HepG2 (cell line): ENCODE measurements around the gene CTNNBIP1. TPM values are rescaled to one million over a fixed set of nuclear protein-coding genes. Genes with fewer than 3 reads are reported as not detected.

Experiments used
- DR1 ChIP-seq: sonication (generic); formaldehyde crosslinking; IDR thresholded peaks from 2 replicates; pipeline ENCODE4 v1.8.0; 2021; ENCODE audit warnings: mild to moderate bottlenecking, missing genetic modification reagents, inconsistent platforms
- GMEB2 ChIP-seq: IDR thresholded peaks from 2 replicates; pipeline ENCODE4 v1.6.1; 2016; ENCODE audit warnings: missing biosample characterization, missing genetic modification reagents, low read depth
- GPBP1L1 ChIP-seq: sonication (generic); formaldehyde crosslinking; IDR thresholded peaks from 2 replicates; pipeline ENCODE4 v1.5.0; 2020; ENCODE audit warnings: mild to moderate bottlenecking, missing genetic modification reagents
- HDAC1 ChIP-seq: sonication (generic); formaldehyde crosslinking; IDR thresholded peaks from 2 replicates; pipeline ENCODE4 v1.5.1; 2020; ENCODE audit warnings: mild to moderate bottlenecking, missing genetic modification reagents
- HNRNPK ChIP-seq: fragments of 200-400 bp; formaldehyde crosslinking; IDR thresholded peaks from 2 replicates; pipeline ENCODE4 v1.6.1; 2018; ENCODE audit warnings: low read length, low read depth, moderate library complexity, mild to moderate bottlenecking; ENCODE audit not compliant: poor library complexity, severe bottlenecking
- MAFK ChIP-seq, 2 experiments: IDR thresholded peaks in 1 of 2; conservative IDR thresholded peaks in 1 of 2; 2 replicates each; pipeline ENCODE4 v1.6.1; 2011; ENCODE audit warnings: improper control_type of control experiment in 2 of 2, low read length in 2 of 2
- PHF8 ChIP-seq: sonication (generic); formaldehyde crosslinking; IDR thresholded peaks from 2 replicates; pipeline ENCODE4 v1.5.0; 2020; ENCODE audit warnings: missing genetic modification reagents
- ZFP36L1 ChIP-seq: sonication (generic); formaldehyde crosslinking; IDR thresholded peaks from 2 replicates; pipeline ENCODE4 v1.8.0; 2022; ENCODE audit warnings: mild to moderate bottlenecking, missing genetic modification reagents, moderate library complexity
- ZNF318 ChIP-seq: sonication (generic); formaldehyde crosslinking; IDR thresholded peaks from 2 replicates; pipeline ENCODE4 v1.4.0; 2020; ENCODE audit warnings: mild to moderate bottlenecking, missing genetic modification reagents
- ZNF619 ChIP-seq: sonication (generic); formaldehyde crosslinking; IDR thresholded peaks from 2 replicates; pipeline ENCODE4 v1.4.0; 2020; ENCODE audit warnings: mild to moderate bottlenecking, missing genetic modification reagents
- ZNF687 ChIP-seq: sonication (generic); formaldehyde crosslinking; IDR thresholded peaks from 2 replicates; pipeline ENCODE4 v1.5.1; 2020; ENCODE audit warnings: mild to moderate bottlenecking, missing genetic modification reagents, moderate library complexity
- ZNF75D ChIP-seq: sonication (generic); formaldehyde crosslinking; IDR thresholded peaks from 2 replicates; pipeline ENCODE4 v1.8.1; 2023; ENCODE audit warnings: missing genetic modification reagents, mild to moderate bottlenecking, borderline replicate concordance
- polyA plus RNA-seq, 8 experiments: library from polyadenylated mRNA; depleted of rRNA in 3 of 8; stranded (reverse) in 7 of 8; unstranded in 1 of 8; fragments of >200 nt; fragmentation: Illumina TruSeq in 4 of 8; extraction: Trizol in 4 of 8; gene quantifications; 2 replicates each; pipeline versions ENCODE4 v1.2.1 to v1.2.3, GENCODE V29; 2011 to 2016; ENCODE audit warnings: low read depth in 4 of 8, missing spikeins in 1 of 8, mixed read lengths in 1 of 8; ENCODE audit not compliant: insufficient read depth in 1 of 8
- total RNA-seq, 5 experiments: library from RNA; depleted of rRNA; stranded (reverse); fragments of >200 nt; fragmentation: Illumina TruSeq; extraction: Trizol; gene quantifications; 2 replicates each; pipeline ENCODE4 v1.2.3, GENCODE V29; 2016; ENCODE audit warnings: low read depth in 1 of 5

CTNNBIP1 gene
- total and polyA plus RNA-seq, 2 of the 13 experiments (the other 11 are each of a cell fraction or from before 2014, with no cell fraction given): 71.7 to 83.0 TPM

GRCh38 chr1:9929431-9930385 is 19.6 kb upstream of the CTNNBIP1 start (continued):
- no peak for TF ChIP-seq ZNF687 (CRISPR knock-in tag)
- no peak for TF ChIP-seq GMEB2
- no peak for TF ChIP-seq ZNF619 (CRISPR knock-in tag)
- TF ChIP-seq HNRNPK: no peak
- TF ChIP-seq GPBP1L1 (CRISPR knock-in tag): no peak
- 0 out of 4 replicates have a peak, but pooled peaks of 1 of the 2 experiments have one; percentile 8 for TF ChIP-seq MAFK (conservative IDR thresholded peaks at IDR 0.05 in 1 of 2, IDR thresholded peaks at IDR 0.05 in 1 of 2; ENCODE audit: low read length in 2 of 2)
- TF ChIP-seq PHF8: no peak
- no peak for TF ChIP-seq ZNF318 (CRISPR knock-in tag)
- TF ChIP-seq DR1 (CRISPR knock-in tag): no peak
- TF ChIP-seq ZFP36L1 (CRISPR knock-in tag): no peak
- peak; percentile 53; the same call in 1 of the 2 replicates for TF ChIP-seq HDAC1 (CRISPR knock-in tag)
- TF ChIP-seq ZNF75D: no peak
